DOHH2 (cell line): Measurements from ENCODE around the gene GAK.

Experiments used
- CTCF ChIP-seq: fragments of 200-600 bp; sonication (generic); IDR thresholded peaks from one replicate; pipeline ENCODE4 v1.5.1; 2014; ENCODE audit warnings: antibody characterized with exemption, mild to moderate bottlenecking, low read depth, low read length; ENCODE audit not compliant: poor library complexity, severe bottlenecking
- EZH2phosphoT487 ChIP-seq: fragments of 200-600 bp; sonication (generic); IDR thresholded peaks from 2 replicates; pipeline ENCODE4 v1.6.1; 2017; ENCODE audit warnings: borderline replicate concordance, mild to moderate bottlenecking, antibody characterized with exemption, low read length, moderate library complexity, mixed read lengths

GRCh38 chr4:891747-892146 is 40.4 kb downstream of the GAK start:
- TF ChIP-seq CTCF = peak; percentile 59
- TF ChIP-seq EZH2phosphoT487 = no peak
